DMS53 treated with DMSO at 0.1 percent for 48 hours (cell line): ENCODE results near the gene IQSEC3.
A peak's percentile ranks its signal among the peaks of the same experiment; 100 is the strongest.

Experiments
- DNase-seq: peaks from one replicate; lab custom pipeline; 2025; ENCODE audit not compliant: unreplicated experiment; lab: John Stamatoyannopoulos, UW

The IQSEC3 gene

GRCh38 chr12:78981-79380 lies 12.4 kb downstream of the IQSEC3 start:
- no peak for DNase-seq

- DNase-seq, result no peak
These were observed 14.2 kb downstream of the IQSEC3 start for GRCh38 chr12:80681-81190.

- DNase-seq, result no peak
These were observed 16.2 kb downstream of the IQSEC3 start for GRCh38 chr12:82740-83139.

- no peak for DNase-seq
These were observed 17.5 kb downstream of the IQSEC3 start for GRCh38 chr12:84056-84455.

- no peak for DNase-seq
These were observed 18.7 kb downstream of the IQSEC3 start for GRCh38 chr12:85191-85666.

GRCh38 chr12:87315-87714 lies 20.7 kb downstream of the IQSEC3 start:
- DNase-seq, result no peak

GRCh38 chr12:87856-88255 lies 21.3 kb downstream of the IQSEC3 start:
- no peak for DNase-seq

GRCh38 chr12:89653-90052 lies 23.1 kb downstream of the IQSEC3 start:
- DNase-seq, result no peak

- DNase-seq, result no peak
These were observed 24.6 kb downstream of the IQSEC3 start for GRCh38 chr12:91213-91612.

- no peak for DNase-seq
These were observed 26.9 kb downstream of the IQSEC3 start for GRCh38 chr12:93266-94005.

GRCh38 chr12:96543-96942 lies 30.0 kb downstream of the IQSEC3 start:
- no peak for DNase-seq

GRCh38 chr12:98924-99352 lies 32.4 kb downstream of the IQSEC3 start:
- DNase-seq, result no peak

GRCh38 chr12:99605-100004 lies 33.0 kb downstream of the IQSEC3 start:
- DNase-seq, result no peak

- DNase-seq, result no peak
These were observed 35.7 kb downstream of the IQSEC3 start for GRCh38 chr12:101969-102878.

- no peak for DNase-seq
These were observed 36.3 kb downstream of the IQSEC3 start for GRCh38 chr12:102879-103168.

GRCh38 chr12:103169-103981 lies 36.8 kb downstream of the IQSEC3 start:
- DNase-seq, result no peak

GRCh38 chr12:104551-105081 lies 38.0 kb downstream of the IQSEC3 start:
- DNase-seq, result peak; percentile 97

- no peak for DNase-seq
These were observed 39.1 kb downstream of the IQSEC3 start for GRCh38 chr12:105696-106095.

GRCh38 chr12:106118-106591 lies 39.6 kb downstream of the IQSEC3 start:
- DNase-seq, result peak; percentile 99

GRCh38 chr12:108594-108993 lies 42.0 kb downstream of the IQSEC3 start:
- peak; percentile 85 for DNase-seq

- DNase-seq, result no peak
These were observed 42.9 kb downstream of the IQSEC3 start for GRCh38 chr12:109446-109845.
